ENCODE data around the gene NCOA3. TPM values are rescaled to one million over a fixed set of nuclear protein-coding genes. Genes with fewer than 3 reads are reported as not detected.
A peak's percentile ranks its signal among the peaks of the same experiment; 100 is the strongest.

NCOA3 gene
- total and polyA plus RNA-seq, 2 donors (not counting 1 experiment from before 2014, with no cell fraction given), result 22.3 to 23.1 TPM

DNA sequence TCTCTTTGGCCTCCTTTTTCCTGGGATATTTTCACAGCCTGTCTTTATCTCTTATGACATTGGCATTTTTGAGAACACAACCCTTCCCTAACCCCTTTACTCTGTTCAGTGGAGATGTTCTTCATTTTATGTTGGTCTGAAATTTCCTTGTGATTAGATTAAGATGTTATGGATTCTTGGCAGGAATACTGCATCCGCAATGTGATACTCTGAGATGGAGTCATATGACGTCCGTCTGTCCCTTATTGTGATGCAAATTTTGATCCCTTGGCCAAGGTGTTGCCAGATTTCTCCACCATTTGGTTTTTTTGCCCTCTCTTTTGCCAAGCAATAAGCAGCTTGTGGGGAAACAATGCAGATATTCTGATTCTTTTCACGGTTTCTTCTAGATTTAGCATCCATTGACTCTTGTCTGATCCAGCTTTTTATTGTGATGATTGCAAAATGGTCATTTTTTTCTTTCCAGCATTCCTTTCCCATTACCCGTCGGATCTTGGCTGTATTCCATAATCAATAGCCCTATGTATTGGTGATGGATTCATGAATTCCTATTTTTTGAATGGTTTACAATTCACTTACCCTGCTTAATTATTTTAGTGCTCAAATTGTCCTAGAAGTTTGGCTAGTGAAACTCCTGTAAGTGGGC is 85.1 kb downstream of the NCOA3 start:
- no peak overlapping the region for H3K4me2 ChIP-seq (ENCODE audit: extremely low read depth, insufficient read depth, low read length)
- H3K79me2 ChIP-seq (ENCODE audit: control insufficient read depth, insufficient read depth, low read length), result no peaks in the 10 kb centered on the region
- H3K36me3 ChIP-seq (ENCODE audit: control insufficient read depth, insufficient read depth, low read length), result no peaks in the 10 kb centered on the region
- no peaks in the 10 kb centered on the region for H3K4me1 ChIP-seq (ENCODE audit: control insufficient read depth, extremely low read depth, insufficient read depth, low read length)
- H3K9me3 ChIP-seq (ENCODE audit: control insufficient read depth, insufficient read depth, low read depth, low read length), result no peaks in the 10 kb centered on the region
- H3K4me3 ChIP-seq (replicated peaks in 1 of 4; ENCODE audit: control extremely low read depth in 1 of 4, insufficient read depth in 1 of 4, low read depth in 3 of 4, low read length in 4 of 4), result no peak overlapping the region
- TF ChIP-seq, protein P1, sequence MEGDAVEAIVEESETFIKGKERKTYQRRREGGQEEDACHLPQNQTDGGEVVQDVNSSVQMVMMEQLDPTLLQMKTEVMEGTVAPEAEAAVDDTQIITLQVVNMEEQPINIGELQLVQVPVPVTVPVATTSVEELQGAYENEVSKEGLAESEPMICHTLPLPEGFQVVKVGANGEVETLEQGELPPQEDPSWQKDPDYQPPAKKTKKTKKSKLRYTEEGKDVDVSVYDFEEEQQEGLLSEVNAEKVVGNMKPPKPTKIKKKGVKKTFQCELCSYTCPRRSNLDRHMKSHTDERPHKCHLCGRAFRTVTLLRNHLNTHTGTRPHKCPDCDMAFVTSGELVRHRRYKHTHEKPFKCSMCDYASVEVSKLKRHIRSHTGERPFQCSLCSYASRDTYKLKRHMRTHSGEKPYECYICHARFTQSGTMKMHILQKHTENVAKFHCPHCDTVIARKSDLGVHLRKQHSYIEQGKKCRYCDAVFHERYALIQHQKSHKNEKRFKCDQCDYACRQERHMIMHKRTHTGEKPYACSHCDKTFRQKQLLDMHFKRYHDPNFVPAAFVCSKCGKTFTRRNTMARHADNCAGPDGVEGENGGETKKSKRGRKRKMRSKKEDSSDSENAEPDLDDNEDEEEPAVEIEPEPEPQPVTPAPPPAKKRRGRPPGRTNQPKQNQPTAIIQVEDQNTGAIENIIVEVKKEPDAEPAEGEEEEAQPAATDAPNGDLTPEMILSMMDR (conservative IDR thresholded peaks at IDR 0.05 in 1 of 2, IDR thresholded peaks at IDR 0.05 in 1 of 2; ENCODE audit: low read depth in 1 of 2, low read length in 2 of 2), result no peak
- no peak for TF ChIP-seq EZH2 (IDR thresholded peaks at IDR 0.05; ENCODE audit: low read length, missing control alignments)
- H2AFZ ChIP-seq (ENCODE audit: low read length), result no peak overlapping the region
- no peak overlapping the region for H3K9ac ChIP-seq (ENCODE audit: insufficient read depth, low read length)
- no peaks in the 10 kb centered on the region for H4K20me1 ChIP-seq (ENCODE audit: control insufficient read depth, extremely low read depth, insufficient read depth, low read length)
- peak; percentile 61 to 79 for DNase-seq (ENCODE audit: low read depth in 2 of 2)
- no peaks in the 10 kb centered on the region for H3K27me3 ChIP-seq (ENCODE audit: control insufficient read depth, insufficient read depth, low read length)
- no peak overlapping the region for H3K27ac ChIP-seq (ENCODE audit: insufficient read depth, low read length)

DNA sequence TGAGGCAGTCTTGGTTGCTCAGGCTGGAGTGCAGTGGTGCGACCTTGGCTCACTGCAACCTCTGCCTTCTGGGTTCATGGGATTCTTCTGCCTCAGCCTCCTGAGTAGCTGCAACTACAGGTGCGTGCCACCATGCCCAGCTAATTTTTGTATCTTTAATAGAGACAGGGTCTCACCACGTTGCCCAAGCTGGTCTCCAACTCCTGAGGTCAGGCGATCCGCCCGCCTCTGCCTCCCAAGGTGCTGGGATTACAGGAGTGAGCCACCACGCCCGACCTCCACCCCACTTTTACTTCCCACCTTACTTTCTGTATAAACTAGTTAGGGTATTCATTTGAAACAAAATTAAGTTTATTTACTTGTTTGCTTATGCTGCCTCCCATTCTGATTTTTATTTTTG is 86.5 kb downstream of the NCOA3 start:
- Histone ChIP-seq H2AFZ (ENCODE audit: low read length) (no peak overlapping the region), H3K4me1 (ENCODE audit: control insufficient read depth, extremely low read depth, insufficient read depth, low read length) (no peaks in the 10 kb centered on the region), H3K36me3 (ENCODE audit: control insufficient read depth, insufficient read depth, low read length) (no peaks in the 10 kb centered on the region), H3K27ac (ENCODE audit: insufficient read depth, low read length) (no peak overlapping the region), H3K79me2 (ENCODE audit: control insufficient read depth, insufficient read depth, low read length) (no peaks in the 10 kb centered on the region), H3K9me3 (ENCODE audit: control insufficient read depth, insufficient read depth, low read depth, low read length) (no peaks in the 10 kb centered on the region), H3K9ac (ENCODE audit: insufficient read depth, low read length) (no peak overlapping the region), H4K20me1 (ENCODE audit: control insufficient read depth, extremely low read depth, insufficient read depth, low read length) (no peaks in the 10 kb centered on the region), H3K27me3 (ENCODE audit: control insufficient read depth, insufficient read depth, low read length) (no peaks in the 10 kb centered on the region), H3K4me3 (replicated peaks in 1 of 4; ENCODE audit: control extremely low read depth in 1 of 4, insufficient read depth in 1 of 4, low read depth in 3 of 4, low read length in 4 of 4) (no peak overlapping the region), H3K4me2 (ENCODE audit: extremely low read depth, insufficient read depth, low read length) (no peak overlapping the region)
- DNase-seq (ENCODE audit: low read depth in 2 of 2), result no peak
- TF ChIP-seq EZH2 (IDR thresholded peaks at IDR 0.05; ENCODE audit: low read length, missing control alignments), result no peak
- TF ChIP-seq, protein P1 (conservative IDR thresholded peaks at IDR 0.05 in 1 of 2, IDR thresholded peaks at IDR 0.05 in 1 of 2; ENCODE audit: low read depth in 1 of 2, low read length in 2 of 2), result no peak

DNA sequence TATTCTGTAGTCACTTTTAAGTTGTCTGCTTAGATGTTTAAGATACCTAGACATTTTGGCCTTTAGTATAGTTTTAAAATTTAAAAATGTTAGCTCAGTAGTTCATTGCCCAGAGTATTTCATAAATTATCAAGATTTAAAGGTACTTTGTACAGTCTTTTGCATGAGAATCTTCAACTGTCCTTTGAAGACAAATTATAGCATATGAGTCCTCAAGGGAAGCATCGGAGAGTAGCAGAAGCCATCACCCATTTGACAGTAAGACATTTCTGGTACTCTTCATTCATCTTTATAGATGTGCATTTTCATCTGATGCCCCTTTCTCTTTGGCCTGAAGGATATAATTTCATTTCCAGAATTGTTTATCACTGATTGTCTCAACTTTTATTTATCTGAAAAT is 89.5 kb downstream of the NCOA3 start:
- Histone ChIP-seq H3K27me3 (ENCODE audit: control insufficient read depth, insufficient read depth, low read length) (no peaks in the 10 kb centered on the region), H3K4me3 (replicated peaks in 1 of 4; ENCODE audit: control extremely low read depth in 1 of 4, insufficient read depth in 1 of 4, low read depth in 3 of 4, low read length in 4 of 4) (no peak overlapping the region), H2AFZ (ENCODE audit: low read length) (no peak overlapping the region), H3K9me3 (ENCODE audit: control insufficient read depth, insufficient read depth, low read depth, low read length) (no peaks in the 10 kb centered on the region), H3K36me3 (ENCODE audit: control insufficient read depth, insufficient read depth, low read length) (no peaks in the 10 kb centered on the region), H3K27ac (ENCODE audit: insufficient read depth, low read length) (no peak overlapping the region), H3K9ac (ENCODE audit: insufficient read depth, low read length) (no peak overlapping the region), H3K79me2 (ENCODE audit: control insufficient read depth, insufficient read depth, low read length) (no peaks in the 10 kb centered on the region), H4K20me1 (ENCODE audit: control insufficient read depth, extremely low read depth, insufficient read depth, low read length) (no peaks in the 10 kb centered on the region), H3K4me2 (ENCODE audit: extremely low read depth, insufficient read depth, low read length) (no peak overlapping the region), H3K4me1 (ENCODE audit: control insufficient read depth, extremely low read depth, insufficient read depth, low read length) (no peaks in the 10 kb centered on the region)
- no peak for DNase-seq (ENCODE audit: low read depth in 2 of 2)
- TF ChIP-seq, protein P1 (conservative IDR thresholded peaks at IDR 0.05 in 1 of 2, IDR thresholded peaks at IDR 0.05 in 1 of 2; ENCODE audit: low read depth in 1 of 2, low read length in 2 of 2), result no peak
- no peak for TF ChIP-seq EZH2 (IDR thresholded peaks at IDR 0.05; ENCODE audit: low read length, missing control alignments)
